WTC11 (cell line): ENCODE results near the gene LIMS2. TPM values are rescaled to one million over a fixed set of nuclear protein-coding genes. Genes with fewer than 3 reads are reported as not detected.

ENCODE experiments used
- ATAC-seq: fragments of 200-7000 bp; cut with Tn5 transposase; 2 replicates; pipeline ENCODE4 v1.10.0; 2021; ENCODE audit warnings: mild to moderate bottlenecking, moderate library complexity
- CTCF ChIA-PET: fragments of 300-600 bp; sonication (Branson Sonifier 250); formaldehyde crosslinking; loops from one replicate; lab custom pipeline; 2021; ENCODE audit warnings: antibody characterized with exemption; lab: Charles Lee
- POLR2A ChIA-PET: fragments of 350-600 bp; sonication (Branson Sonifier 250); formaldehyde crosslinking; loops from one replicate; lab custom pipeline; 2021; ENCODE audit warnings: antibody characterized with exemption; lab: Charles Lee
- DNase-seq: peaks from one replicate; pipeline ENCODE4 v3.0.0; 2021; ENCODE audit warnings: low spot score
- H3K27ac Mint-ChIP-seq: 2 replicates; pipeline ENCODE4 v1.8.0; 2021; ENCODE audit warnings: mixed read lengths
- H3K27me3 Mint-ChIP-seq: 2 replicates; pipeline ENCODE4 v1.8.0; 2021; ENCODE audit warnings: low read depth, mild to moderate bottlenecking, moderate library complexity, mixed read lengths
- H3K36me3 Mint-ChIP-seq: 2 replicates; pipeline ENCODE4 v1.8.0; 2021; ENCODE audit warnings: mixed read lengths
- H3K4me1 Mint-ChIP-seq: 2 replicates; pipeline ENCODE4 v1.8.0; 2022; ENCODE audit warnings: mixed read lengths
- H3K4me3 Mint-ChIP-seq: 2 replicates; pipeline ENCODE4 v1.8.0; 2021; ENCODE audit warnings: mild to moderate bottlenecking, moderate library complexity, mixed read lengths
- H3K9me3 Mint-ChIP-seq: 2 replicates; pipeline ENCODE4 v1.8.0; 2021; ENCODE audit warnings: mixed read lengths
- CREM ChIP-seq: sonication (generic); formaldehyde crosslinking; IDR thresholded peaks from 2 replicates; pipeline ENCODE4 v1.8.1; 2022; ENCODE audit warnings: mild to moderate bottlenecking, missing genetic modification reagents, moderate library complexity
- ELF4 ChIP-seq: sonication (generic); formaldehyde crosslinking; IDR thresholded peaks from 2 replicates; pipeline ENCODE4 v1.8.1; 2022; ENCODE audit warnings: low read depth, mild to moderate bottlenecking, moderate library complexity, missing genetic modification reagents
- ETV6 ChIP-seq: sonication (generic); formaldehyde crosslinking; IDR thresholded peaks from 2 replicates; pipeline ENCODE4 v1.8.1; 2022; ENCODE audit warnings: mild to moderate bottlenecking, missing genetic modification reagents
- GABPB1 ChIP-seq: sonication (generic); formaldehyde crosslinking; IDR thresholded peaks from 2 replicates; pipeline ENCODE4 v1.8.1; 2023; ENCODE audit warnings: mild to moderate bottlenecking, missing genetic modification reagents
- NFYB ChIP-seq: sonication (generic); formaldehyde crosslinking; conservative IDR thresholded peaks from 2 replicates; pipeline ENCODE4 v1.8.0; 2022; ENCODE audit warnings: low read depth, missing genetic modification reagents
- NR1H2 ChIP-seq: sonication (generic); formaldehyde crosslinking; IDR thresholded peaks from 2 replicates; pipeline ENCODE4 v1.9.0; 2021; ENCODE audit warnings: mild to moderate bottlenecking, moderate library complexity, missing genetic modification reagents
- TCF7 ChIP-seq: sonication (generic); formaldehyde crosslinking; IDR thresholded peaks from 2 replicates; pipeline ENCODE4 v1.8.0; 2022; ENCODE audit warnings: mild to moderate bottlenecking, low read depth, missing genetic modification reagents, moderate library complexity
- USF1 ChIP-seq: sonication (generic); formaldehyde crosslinking; IDR thresholded peaks from 2 replicates; pipeline ENCODE4 v1.8.0; 2022; ENCODE audit warnings: mild to moderate bottlenecking, missing genetic modification reagents
- ZNF121 ChIP-seq: sonication (generic); formaldehyde crosslinking; IDR thresholded peaks from 2 replicates; pipeline ENCODE4 v1.8.0; 2023; ENCODE audit warnings: missing genetic modification reagents
- total RNA-seq: library from RNA; stranded (reverse); gene quantifications from 3 replicates; pipeline ENCODE4 v1.2.3, GENCODE V29; 2021
- TF ChIP-seq, protein P1 (sequence below): sonication (generic); formaldehyde crosslinking; IDR thresholded peaks from 2 replicates; pipeline ENCODE4 v1.8.1; 2023; ENCODE audit warnings: mild to moderate bottlenecking, missing genetic modification reagents, borderline replicate concordance
- TF ChIP-seq, protein P2 (sequence below): fragments of 250-450 bp; sonication (Bioruptor Pico); IDR thresholded peaks from 2 replicates; pipeline ENCODE4 v1.9.0; 2021; ENCODE audit warnings: moderate library complexity, mild to moderate bottlenecking, inconsistent platforms, borderline replicate concordance

The LIMS2 gene
- total RNA-seq, 1 experiment from 2014 or later: 2.4 TPM

- TF ChIP-seq USF1 (CRISPR knock-in tag): no peak
- no peak for TF ChIP-seq NR1H2 (CRISPR knock-in tag)
- no peak for TF ChIP-seq TCF7 (CRISPR knock-in tag)
- TF ChIP-seq, all 79 proteins: peak for 0
These were observed 15.1 kb downstream of the LIMS2 start (continued) for GRCh38 chr2:127660291-127660578.

DNA sequence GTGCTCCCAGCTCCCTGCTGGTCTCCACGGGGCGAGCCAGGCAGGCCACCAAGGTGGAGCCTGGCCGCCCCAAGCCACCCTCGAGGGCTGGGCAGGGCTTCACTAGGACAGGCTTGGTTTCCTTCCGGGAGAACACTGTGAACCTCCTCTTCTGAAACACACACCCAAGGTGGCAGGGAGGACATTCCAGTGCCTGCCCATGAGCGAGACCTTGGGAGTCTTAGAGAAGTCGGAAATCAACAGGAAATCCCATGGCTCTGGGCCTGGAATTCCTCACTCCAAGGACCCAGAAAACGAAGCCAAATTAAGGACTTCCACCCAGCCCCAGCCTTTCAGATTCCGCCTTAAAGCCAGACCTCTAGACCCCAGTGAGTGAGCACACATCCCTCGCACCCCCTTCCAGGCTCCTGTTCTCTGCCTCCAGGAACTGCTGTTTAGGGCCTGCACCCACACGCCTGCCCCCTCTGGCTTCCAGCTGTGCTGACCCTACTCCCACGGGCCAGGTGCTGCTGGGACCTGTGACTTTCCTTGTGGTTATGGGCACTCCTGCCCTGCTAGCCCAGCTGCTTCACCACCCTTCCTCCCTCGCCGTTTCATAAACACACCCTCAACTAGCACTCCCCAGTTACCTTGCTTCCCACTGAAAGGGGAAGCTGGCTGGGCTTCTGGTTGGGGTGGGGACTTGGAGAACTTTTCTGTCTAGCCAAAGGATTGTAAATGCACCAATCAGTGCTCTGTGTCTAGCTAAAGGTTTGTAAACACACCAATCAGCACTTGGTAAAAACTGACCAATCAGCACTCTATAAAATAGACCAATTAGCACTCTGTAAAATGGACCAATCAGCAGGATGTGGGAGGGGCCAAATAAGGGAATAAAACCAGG lies 15.7 kb downstream of the LIMS2 start:
- H3K4me1 Mint-ChIP-seq: peaks cover 3% of the 10 kb centered on the region
- ATAC-seq: no peak
- CTCF ChIA-PET: interaction anchor here (1.4 kb wide), 1 partner anchor 9 kb away, joined by 7 read pairs; no protein-coding TSS in a partner anchor
- H3K27me3 Mint-ChIP-seq: peaks cover 16% of the 10 kb centered on the region
- no peak for DNase-seq
- H3K36me3 Mint-ChIP-seq: no peaks in the 10 kb centered on the region
- H3K9me3 Mint-ChIP-seq: peaks cover 9% of the 10 kb centered on the region
- peak; percentile 43; the same call in 1 of the 2 replicates for TF ChIP-seq NFYB (CRISPR knock-in tag)
- TF ChIP-seq ELF4 (CRISPR knock-in tag): no peak
- no peak overlapping the region for H3K4me3 Mint-ChIP-seq
- no peak overlapping the region for H3K27ac Mint-ChIP-seq
- POLR2A ChIA-PET: no interaction called here

DNA sequence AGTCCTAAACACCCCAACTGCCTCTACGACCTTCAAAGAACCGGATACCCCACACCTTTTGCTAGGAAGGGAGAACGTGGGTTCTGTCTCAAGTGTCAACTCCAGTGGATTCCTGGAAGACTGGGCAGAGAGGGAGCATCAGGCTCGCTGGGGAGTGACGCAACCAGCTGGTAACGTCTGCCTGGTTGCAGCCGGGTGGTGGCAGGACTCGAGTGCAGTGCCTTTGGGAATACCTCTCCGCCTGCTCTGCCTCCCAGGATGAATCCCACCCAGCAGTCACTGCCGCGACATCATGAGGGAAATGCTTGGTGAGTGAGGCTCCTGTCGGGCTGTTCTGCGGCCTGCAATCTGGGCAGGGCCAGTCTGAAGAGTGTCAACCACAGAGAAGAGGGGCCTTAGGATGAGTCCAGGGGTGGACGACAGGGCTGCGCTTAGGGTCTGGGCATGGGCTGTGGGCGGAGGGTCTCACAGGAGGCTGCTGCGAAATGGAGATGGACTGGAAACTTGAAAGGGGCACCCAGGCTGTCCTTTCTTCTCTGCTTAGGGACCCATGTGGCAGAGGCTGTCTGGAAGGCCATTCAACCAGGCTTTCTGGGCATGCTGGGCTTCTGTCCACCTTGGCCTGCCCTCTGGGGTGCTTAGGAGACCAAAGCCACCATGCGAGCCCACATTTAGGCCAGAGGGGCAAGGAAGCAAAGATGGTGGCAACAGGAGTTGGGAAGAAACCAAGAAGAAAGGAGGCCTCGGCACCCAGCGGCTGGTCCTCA lies 16.5 kb downstream of the LIMS2 start:
- Mint-ChIP-seq H3K36me3 (no peaks in the 10 kb centered on the region), H3K4me3 (no peak overlapping the region), H3K4me1 (peaks cover 3% of the 10 kb centered on the region), H3K27ac (no peak overlapping the region)
- no peak for DNase-seq
- no peak for ATAC-seq
- TF ChIP-seq GABPB1 (peak; percentile 79), CREM (CRISPR knock-in tag) (no peak)
- TF ChIP-seq, all 79 proteins: peak for 1
- CTCF ChIA-PET: no interaction called here
- POLR2A ChIA-PET: no interaction called here
- H3K9me3 Mint-ChIP-seq: peaks cover 9% of the 10 kb centered on the region
- peaks cover 10% of the 10 kb centered on the region for H3K27me3 Mint-ChIP-seq

GRCh38 chr2:127658146-127658545 lies 17.2 kb downstream of the LIMS2 start:
- no peaks in the 10 kb centered on the region; the same call in 1 of the 2 replicates for H3K4me1 Mint-ChIP-seq
- ChIA-PET POLR2A (no interaction called here), CTCF (no interaction called here)
- no peaks in the 10 kb centered on the region for H3K36me3 Mint-ChIP-seq
- peaks cover 3% of the 10 kb centered on the region for H3K27me3 Mint-ChIP-seq
- DNase-seq (no peak), ATAC-seq (no peak)
- H3K4me3 Mint-ChIP-seq: no peak overlapping the region
- H3K27ac Mint-ChIP-seq: no peak overlapping the region
- peaks cover 9% of the 10 kb centered on the region for H3K9me3 Mint-ChIP-seq
- TF ChIP-seq, protein P1, sequence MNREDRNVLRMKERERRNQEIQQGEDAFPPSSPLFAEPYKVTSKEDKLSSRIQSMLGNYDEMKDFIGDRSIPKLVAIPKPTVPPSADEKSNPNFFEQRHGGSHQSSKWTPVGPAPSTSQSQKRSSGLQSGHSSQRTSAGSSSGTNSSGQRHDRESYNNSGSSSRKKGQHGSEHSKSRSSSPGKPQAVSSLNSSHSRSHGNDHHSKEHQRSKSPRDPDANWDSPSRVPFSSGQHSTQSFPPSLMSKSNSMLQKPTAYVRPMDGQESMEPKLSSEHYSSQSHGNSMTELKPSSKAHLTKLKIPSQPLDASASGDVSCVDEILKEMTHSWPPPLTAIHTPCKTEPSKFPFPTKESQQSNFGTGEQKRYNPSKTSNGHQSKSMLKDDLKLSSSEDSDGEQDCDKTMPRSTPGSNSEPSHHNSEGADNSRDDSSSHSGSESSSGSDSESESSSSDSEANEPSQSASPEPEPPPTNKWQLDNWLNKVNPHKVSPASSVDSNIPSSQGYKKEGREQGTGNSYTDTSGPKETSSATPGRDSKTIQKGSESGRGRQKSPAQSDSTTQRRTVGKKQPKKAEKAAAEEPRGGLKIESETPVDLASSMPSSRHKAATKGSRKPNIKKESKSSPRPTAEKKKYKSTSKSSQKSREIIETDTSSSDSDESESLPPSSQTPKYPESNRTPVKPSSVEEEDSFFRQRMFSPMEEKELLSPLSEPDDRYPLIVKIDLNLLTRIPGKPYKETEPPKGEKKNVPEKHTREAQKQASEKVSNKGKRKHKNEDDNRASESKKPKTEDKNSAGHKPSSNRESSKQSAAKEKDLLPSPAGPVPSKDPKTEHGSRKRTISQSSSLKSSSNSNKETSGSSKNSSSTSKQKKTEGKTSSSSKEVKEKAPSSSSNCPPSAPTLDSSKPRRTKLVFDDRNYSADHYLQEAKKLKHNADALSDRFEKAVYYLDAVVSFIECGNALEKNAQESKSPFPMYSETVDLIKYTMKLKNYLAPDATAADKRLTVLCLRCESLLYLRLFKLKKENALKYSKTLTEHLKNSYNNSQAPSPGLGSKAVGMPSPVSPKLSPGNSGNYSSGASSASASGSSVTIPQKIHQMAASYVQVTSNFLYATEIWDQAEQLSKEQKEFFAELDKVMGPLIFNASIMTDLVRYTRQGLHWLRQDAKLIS (CRISPR knock-in tag): no peak
- TF ChIP-seq ZNF121 (0 out of 2 replicates have a peak, but pooled peaks have one; percentile 9), ETV6 (CRISPR knock-in tag) (no peak)
- TF ChIP-seq, protein P2, sequence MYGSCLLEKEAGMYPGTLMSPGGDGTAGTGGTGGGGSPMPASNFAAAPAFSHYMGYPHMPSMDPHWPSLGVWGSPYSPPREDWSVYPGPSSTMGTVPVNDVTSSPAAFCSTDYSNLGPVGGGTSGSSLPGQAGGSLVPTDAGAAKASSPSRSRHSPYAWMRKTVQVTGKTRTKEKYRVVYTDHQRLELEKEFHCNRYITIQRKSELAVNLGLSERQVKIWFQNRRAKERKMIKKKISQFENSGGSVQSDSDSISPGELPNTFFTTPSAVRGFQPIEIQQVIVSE (CRISPR knock-in tag): no peak
